Nephron (organoid): ENCODE measurements around the gene NFKBIB.

Experiments
- H3K27ac Mint-ChIP-seq, 3 experiments: 2 replicates each; pipeline ENCODE4 v1.8.0; 2020; ENCODE audit warnings: mixed read lengths in 3 of 3, mild to moderate bottlenecking in 2 of 3, moderate library complexity in 1 of 3
- H3K27me3 Mint-ChIP-seq: 2 replicates; pipeline ENCODE4 v1.8.0; 2021; ENCODE audit warnings: low read depth, mild to moderate bottlenecking, moderate library complexity, mixed read lengths
- H3K36me3 Mint-ChIP-seq: 2 replicates; pipeline ENCODE4 v1.8.0; 2020; ENCODE audit warnings: low read depth, mixed read lengths
- H3K4me1 Mint-ChIP-seq: 2 replicates; pipeline ENCODE4 v1.8.0; 2020; ENCODE audit warnings: mixed read lengths
- H3K4me3 Mint-ChIP-seq, 3 experiments: 2 replicates each; pipeline ENCODE4 v1.8.0; 2020; ENCODE audit warnings: mild to moderate bottlenecking in 3 of 3, mixed read lengths in 3 of 3, moderate library complexity in 2 of 3
- H3K9me3 Mint-ChIP-seq: 2 replicates; pipeline ENCODE4 v1.8.0; 2020; ENCODE audit warnings: mixed read lengths
- TF ChIP-seq, protein P1 (sequence below), 3 experiments: fragments of 200-600 bp; sonication (generic); IDR thresholded peaks; one replicate each; pipeline ENCODE4 v1.5.0; 2021; ENCODE audit warnings: antibody characterized with exemption in 3 of 3; ENCODE audit not compliant: unreplicated experiment in 3 of 3

NFKBIB gene

DNA sequence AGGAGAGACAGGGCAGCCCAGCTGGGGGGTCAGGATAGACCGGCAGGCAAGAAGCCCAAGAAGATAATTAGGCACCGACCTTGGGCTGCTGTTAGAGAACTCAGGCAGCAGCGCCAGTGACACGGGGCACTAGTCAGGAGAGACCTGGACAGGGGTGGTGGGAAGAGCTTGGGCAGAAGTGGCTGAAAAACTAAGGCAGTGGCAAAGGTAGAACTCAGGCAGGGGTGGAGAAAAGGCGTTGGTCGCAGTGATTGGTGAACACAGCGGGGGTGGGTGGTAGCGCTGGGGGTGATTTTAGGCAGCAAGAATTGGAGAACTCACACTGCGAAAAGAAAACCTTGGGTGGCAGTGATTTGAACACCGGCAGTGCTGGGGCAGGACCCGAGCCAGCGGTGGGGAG is 7.9 kb downstream of the NFKBIB start:
- Mint-ChIP-seq H3K4me3 (no peak overlapping the region), H3K36me3 (peaks cover 17% of the 10 kb centered on the region), H3K4me1 (peaks cover 1% of the 10 kb centered on the region), H3K9me3 (peaks cover 3% of the 10 kb centered on the region), H3K27me3 (no peaks in the 10 kb centered on the region), H3K27ac (no peak overlapping the region)
- TF ChIP-seq, protein P1, sequence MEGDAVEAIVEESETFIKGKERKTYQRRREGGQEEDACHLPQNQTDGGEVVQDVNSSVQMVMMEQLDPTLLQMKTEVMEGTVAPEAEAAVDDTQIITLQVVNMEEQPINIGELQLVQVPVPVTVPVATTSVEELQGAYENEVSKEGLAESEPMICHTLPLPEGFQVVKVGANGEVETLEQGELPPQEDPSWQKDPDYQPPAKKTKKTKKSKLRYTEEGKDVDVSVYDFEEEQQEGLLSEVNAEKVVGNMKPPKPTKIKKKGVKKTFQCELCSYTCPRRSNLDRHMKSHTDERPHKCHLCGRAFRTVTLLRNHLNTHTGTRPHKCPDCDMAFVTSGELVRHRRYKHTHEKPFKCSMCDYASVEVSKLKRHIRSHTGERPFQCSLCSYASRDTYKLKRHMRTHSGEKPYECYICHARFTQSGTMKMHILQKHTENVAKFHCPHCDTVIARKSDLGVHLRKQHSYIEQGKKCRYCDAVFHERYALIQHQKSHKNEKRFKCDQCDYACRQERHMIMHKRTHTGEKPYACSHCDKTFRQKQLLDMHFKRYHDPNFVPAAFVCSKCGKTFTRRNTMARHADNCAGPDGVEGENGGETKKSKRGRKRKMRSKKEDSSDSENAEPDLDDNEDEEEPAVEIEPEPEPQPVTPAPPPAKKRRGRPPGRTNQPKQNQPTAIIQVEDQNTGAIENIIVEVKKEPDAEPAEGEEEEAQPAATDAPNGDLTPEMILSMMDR (IDR thresholded peaks at IDR 0.05; ENCODE audit: unreplicated experiment in 3 of 3), result no peak

DNA sequence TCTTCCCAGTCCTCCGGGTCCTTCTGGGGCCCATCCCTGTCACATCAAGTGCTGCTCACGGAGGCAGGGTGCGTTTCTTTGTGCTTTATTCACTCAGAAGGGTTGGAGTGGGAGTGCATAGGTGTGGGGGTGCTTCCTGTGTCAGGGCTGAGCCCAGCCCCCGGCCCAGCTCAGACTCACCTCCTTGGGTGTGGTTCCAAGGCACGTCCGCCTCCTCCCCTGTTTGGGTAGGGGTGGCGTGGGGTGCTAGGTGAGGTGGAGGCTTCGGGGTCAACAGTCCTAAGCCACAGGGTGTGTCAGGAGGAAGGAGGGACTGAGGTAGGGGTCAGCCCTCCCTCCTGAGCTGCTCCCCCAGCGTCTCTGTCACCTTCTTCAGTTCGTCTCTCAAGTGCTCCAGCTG is 9.1 kb downstream of the NFKBIB start:
- TF ChIP-seq, protein P1 (IDR thresholded peaks at IDR 0.05; ENCODE audit: unreplicated experiment in 3 of 3), result no peak
- H3K27me3 Mint-ChIP-seq, result peaks cover 3% of the 10 kb centered on the region
- H3K27ac Mint-ChIP-seq, result no peak overlapping the region
- H3K4me3 Mint-ChIP-seq, result no peak overlapping the region
- H3K36me3 Mint-ChIP-seq, result peaks cover 13% of the 10 kb centered on the region
- peaks cover 7% of the 10 kb centered on the region for H3K4me1 Mint-ChIP-seq
- peaks cover 3% of the 10 kb centered on the region for H3K9me3 Mint-ChIP-seq

DNA sequence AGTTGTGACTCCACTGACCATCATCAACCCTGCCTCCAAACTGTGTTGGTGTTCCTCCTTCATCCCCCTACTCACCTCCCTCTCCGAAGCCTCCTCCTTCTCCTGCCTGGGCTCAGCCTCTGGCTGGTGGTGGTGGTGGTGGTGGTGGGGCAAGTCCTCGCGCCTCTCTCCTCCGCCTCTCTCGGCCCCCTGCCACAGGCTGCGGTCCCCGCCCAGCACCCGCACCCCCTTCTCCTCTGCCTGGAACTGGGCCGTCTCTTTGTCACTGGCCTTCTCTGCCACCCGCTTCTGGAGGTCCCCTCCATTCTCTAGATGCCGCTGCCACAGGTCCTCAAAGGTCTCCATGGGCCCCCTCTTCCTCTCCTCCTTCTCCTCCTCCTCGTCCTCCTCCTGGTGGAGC is 10.7 kb downstream of the NFKBIB start:
- peaks cover 3% of the 10 kb centered on the region for H3K27me3 Mint-ChIP-seq
- TF ChIP-seq, protein P1 (IDR thresholded peaks at IDR 0.05; ENCODE audit: unreplicated experiment in 3 of 3), result no peak
- H3K36me3 Mint-ChIP-seq, result peaks cover 7% of the 10 kb centered on the region
- no peak overlapping the region for H3K4me3 Mint-ChIP-seq
- H3K9me3 Mint-ChIP-seq, result no peaks in the 10 kb centered on the region
- H3K4me1 Mint-ChIP-seq, result peaks cover 7% of the 10 kb centered on the region
- H3K27ac Mint-ChIP-seq, result no peak overlapping the region

DNA sequence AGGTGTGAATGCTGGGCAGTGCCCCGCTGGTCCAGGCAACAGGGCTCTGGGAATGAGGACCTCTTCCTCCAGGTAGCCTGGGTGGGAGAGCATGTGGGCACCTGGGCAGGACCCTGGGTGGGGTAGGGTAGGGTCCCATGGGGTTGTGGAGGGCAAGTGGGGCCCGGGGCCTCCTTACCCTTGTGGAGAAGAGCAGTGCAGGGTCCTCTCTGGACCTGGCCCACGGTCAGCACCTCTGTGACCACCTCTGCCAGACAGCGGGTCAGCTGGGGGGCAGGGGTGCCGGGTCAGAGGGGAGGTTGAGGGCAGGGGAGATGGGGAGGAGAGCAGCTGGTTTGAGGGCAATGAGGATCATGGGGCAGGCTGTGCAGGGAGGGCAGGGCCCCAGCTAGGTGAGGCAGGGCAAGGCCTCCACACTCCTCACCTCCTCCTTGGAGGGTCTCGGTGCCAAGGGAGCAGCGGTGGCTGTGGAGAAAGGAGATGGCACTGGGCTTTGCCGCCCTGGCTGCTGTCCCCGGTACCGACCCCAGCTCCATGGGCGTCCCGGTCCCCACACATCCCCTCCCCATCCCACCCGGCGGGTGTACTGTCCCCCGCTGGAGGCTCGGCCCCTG is 11.7 kb downstream of the NFKBIB start:
- Mint-ChIP-seq H3K4me3 (no peak overlapping the region), H3K36me3 (peaks cover 7% of the 10 kb centered on the region), H3K9me3 (no peaks in the 10 kb centered on the region), H3K27me3 (peaks cover 3% of the 10 kb centered on the region), H3K27ac (no peak overlapping the region), H3K4me1 (peaks cover 7% of the 10 kb centered on the region)
- TF ChIP-seq, protein P1 (IDR thresholded peaks at IDR 0.05; ENCODE audit: unreplicated experiment in 3 of 3), result no peak

DNA sequence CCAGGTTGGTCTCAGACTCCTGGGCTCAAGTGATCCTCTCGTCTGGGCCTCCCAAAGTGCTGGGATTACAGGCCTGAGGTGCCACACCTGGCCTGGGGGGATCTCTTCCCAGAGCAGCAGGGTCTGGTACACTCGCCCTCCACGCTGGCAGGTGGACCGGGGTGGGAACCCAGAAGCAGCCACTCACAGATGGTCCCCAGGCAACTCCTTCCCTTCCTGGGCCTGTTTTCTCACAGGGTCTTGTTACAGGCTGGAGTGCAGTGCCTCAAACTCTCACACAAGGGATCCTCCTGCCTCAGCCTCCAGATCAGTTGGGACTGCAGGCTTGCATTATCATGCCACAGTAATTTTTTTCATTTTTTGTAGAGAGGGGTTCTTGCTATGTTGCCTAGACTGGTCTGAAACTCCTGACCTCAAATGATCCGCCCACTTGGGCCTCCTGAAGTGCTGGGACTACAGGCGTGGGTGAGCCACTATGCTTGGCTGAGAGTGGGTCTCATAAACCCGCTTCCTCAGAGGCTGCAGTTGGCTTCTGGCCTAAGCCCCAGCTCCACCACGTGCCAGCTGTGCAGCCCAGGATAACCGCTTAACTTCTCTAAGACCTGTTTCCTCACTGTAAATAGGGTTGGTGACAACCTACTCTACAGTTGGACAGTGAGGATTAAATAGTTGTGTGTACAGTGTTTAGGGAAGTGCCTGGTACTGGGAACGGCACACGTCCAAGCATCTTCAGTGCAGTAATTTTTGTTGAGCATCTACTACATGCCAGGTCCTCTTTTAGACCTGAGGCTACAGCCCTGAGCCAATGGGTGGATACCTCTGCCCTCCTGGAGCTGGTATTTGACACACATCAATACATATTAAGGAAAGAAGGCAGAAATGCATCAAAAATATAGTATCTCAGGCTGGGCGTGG is 13.1 kb downstream of the NFKBIB start:
- peaks cover 7% of the 10 kb centered on the region for H3K4me1 Mint-ChIP-seq
- H3K36me3 Mint-ChIP-seq, result peaks cover 2% of the 10 kb centered on the region
- H3K27ac Mint-ChIP-seq, result peak overlapping the region in 1 of 3 experiments; percentile 39
- TF ChIP-seq, protein P1 (IDR thresholded peaks at IDR 0.05; ENCODE audit: unreplicated experiment in 3 of 3), result no peak
- H3K9me3 Mint-ChIP-seq, result no peaks in the 10 kb centered on the region
- H3K27me3 Mint-ChIP-seq, result peaks cover 3% of the 10 kb centered on the region
- no peak overlapping the region for H3K4me3 Mint-ChIP-seq
